HTR-8/SVneo (cell line): Measurements from ENCODE around the gene KIF5A.
"Not testable (repeated sequence)": the region's sequence is repeated elsewhere in the genome, so short reads cannot be mapped to it uniquely, and the experiment has no call there.

ENCODE experiments used
- DNase-seq: peaks from one replicate; pipeline ENCODE4 v3.0.0; 2011; ENCODE audit warnings: low spot score, mixed read lengths; ENCODE audit not compliant: insufficient read length
- FAIRE-seq: peaks from 2 replicates; lab custom pipeline; 2011; peaks lifted over from hg19 to GRCh38; lab: Jason Lieb, UNC

KIF5A gene

GRCh38 chr12:57551637-57552305 lies 1.9 kb downstream of the KIF5A start:
- no peak for FAIRE-seq
- no peak for DNase-seq

DNA sequence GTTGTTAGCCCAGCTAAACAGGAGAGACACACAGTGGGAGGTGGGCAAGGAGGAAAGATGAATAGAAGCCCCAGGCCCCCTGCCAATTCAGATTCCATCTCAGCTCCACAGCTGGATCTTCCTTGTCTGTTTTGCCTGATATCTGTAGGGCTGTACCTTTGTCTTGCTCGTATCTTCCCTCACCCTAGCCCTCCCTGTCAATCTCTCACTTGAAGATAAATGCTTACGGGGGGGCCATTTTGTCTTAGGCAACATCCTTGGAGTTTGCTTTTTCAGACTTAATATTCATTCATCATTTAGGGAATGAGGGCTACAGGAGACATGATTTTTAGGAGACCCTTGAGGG lies 2.4 kb downstream of the KIF5A start:
- DNase-seq (no peak), FAIRE-seq (no peak)

DNA sequence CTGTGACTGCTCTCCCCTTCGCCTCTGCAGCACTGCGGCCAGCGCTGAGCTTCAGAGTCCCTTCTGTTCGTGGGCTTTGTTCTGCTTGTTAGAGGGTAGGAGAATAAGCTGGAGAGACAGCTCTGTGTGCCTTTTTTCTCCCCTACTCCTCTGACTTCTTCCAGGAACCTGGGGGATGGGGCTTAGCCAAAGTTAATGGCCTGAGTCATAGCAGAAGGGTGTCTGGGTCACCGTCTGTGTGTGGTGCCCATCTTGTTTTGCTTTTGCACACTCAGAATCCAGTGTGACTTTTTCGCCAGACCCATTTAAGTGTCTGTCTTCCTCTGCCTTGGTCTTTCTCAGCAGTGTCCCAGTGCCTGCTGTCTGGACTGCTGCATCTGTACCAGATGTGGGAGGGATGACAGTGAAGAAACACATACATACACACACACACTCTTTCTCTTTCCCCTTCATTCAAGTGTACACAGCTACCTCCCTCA lies 3.0 kb downstream of the KIF5A start:
- no peak for FAIRE-seq
- DNase-seq: no peak

- DNase-seq (no peak), FAIRE-seq (no peak)
Measured at GRCh38 chr12:57553343-57554202, 3.7 kb downstream of the KIF5A start.

- no peak for FAIRE-seq
- DNase-seq: no peak
Measured at GRCh38 chr12:57554453-57554852, 4.6 kb downstream of the KIF5A start.

DNA sequence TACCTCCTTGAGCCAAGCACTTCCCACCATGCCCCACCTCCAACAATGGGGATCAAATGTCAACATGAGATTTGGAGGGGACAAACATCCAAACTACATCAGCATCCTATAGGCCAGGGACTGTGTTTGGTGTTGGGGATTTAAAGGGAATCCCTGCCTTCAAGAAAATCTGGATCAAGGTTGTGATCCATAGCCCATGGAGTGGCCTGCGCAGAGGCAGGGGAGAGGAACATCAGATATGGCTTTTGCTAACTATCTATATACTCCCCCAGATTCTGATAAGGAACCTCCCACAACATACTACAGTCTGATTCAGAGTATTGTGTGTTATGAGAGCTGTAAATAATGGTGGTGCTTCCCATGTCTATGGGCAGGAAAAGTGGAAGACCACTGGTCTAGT lies 5.1 kb downstream of the KIF5A start:
- FAIRE-seq (no peak), DNase-seq (no peak)

DNA sequence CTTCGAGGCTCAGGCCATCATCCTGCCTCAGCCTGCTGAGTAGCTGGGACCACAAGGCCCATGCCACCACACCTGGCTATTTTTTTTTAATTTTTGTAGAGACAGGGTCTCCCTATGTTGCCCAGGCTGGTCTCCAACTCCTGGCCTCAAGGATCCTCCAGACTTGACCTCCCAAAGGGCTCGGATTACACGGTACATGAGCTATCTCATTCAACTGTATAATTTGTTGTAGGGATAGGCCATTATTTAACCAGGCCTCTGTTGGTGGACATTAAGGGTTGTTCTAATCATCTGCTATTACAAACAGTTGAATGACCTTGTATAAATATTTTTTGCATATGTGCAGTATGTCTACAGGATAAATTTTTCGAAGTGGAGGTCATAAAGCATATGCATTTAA lies 9.0 kb downstream of the KIF5A start:
- FAIRE-seq: no peak
- no peak for DNase-seq

DNA sequence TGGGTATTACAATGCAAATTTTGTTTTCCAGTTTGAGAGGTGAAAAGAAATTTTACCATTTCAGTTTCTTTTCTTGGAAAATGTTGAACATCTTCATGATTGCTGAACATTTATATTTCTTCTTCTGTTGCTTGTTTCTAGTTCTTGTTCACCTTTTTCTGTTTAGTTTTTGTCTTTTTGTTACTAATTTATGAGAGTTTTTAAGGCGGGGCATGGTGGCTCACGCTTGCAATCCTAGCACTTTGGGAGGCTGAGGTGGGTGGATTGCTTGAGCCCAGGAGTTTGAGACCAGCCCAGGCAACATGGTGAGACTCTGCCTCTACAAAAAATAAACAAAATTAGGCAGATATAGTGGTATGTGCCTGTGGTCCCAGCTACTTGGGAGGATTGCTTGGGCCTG lies 10.7 kb downstream of the KIF5A start:
- no peak for DNase-seq
- FAIRE-seq: no peak

DNA sequence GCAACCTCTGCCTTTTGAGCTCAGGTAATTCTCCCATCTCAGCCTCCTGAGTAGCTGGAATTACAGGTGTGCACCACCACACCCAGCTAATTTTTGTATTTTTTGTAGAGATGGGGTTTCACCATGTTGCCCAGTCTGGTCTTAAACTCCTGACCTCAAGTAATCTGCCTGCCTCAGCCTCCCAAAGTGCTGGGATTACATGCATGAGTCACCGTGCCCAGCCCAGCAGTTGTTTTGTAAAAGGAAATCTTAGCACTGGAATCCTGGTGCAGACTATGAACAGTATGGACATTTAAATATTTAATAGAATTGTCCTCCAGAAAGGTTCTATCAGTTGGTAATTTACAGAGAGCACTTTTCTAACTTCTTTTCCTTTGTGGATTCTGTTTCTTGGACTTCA lies 11.3 kb downstream of the KIF5A start:
- DNase-seq, FAIRE-seq: not testable (repeated sequence)

GRCh38 chr12:57563358-57563757 lies 13.5 kb downstream of the KIF5A start:
- FAIRE-seq (no peak), DNase-seq (no peak)

GRCh38 chr12:57564178-57564740 lies 14.4 kb downstream of the KIF5A start:
- no peak for FAIRE-seq
- no peak for DNase-seq

DNA sequence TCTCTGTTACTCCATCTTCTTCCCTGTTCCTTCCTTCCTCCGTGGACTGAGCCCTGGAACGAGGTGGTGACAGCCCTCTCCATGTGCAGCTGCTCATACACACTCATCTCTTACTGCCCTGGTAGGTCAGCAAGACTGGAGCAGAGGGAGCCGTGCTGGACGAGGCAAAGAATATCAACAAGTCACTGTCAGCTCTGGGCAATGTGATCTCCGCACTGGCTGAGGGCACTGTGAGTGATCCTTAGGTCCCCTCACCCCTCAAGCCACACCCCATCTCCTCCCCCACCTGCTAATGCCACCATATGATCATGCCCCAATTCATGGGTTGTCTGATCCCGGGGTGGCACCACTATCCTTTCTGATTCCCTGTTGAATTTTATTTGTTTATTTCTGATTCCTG lies 19.0 kb downstream of the KIF5A start:
- FAIRE-seq (no peak), DNase-seq (no peak)

DNA sequence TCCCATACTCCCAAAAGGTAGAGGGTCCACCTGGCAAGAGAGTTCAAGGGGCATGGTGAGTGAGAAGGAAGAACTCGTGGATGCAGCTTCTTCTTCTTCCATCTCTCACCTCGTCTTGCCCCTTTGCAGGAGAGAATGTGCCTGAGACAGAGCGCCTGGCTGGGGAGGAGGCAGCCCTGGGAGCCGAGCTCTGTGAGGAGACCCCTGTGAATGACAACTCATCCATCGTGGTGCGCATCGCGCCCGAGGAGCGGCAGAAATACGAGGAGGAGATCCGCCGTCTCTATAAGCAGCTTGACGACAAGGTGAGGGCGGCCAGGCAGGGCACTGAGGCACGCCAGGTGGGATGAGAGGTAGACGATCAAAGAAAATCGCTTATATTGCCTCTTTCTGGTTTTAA lies 20.0 kb downstream of the KIF5A start:
- FAIRE-seq (no peak), DNase-seq (no peak)

GRCh38 chr12:57570438-57570837 lies 20.6 kb downstream of the KIF5A start:
- FAIRE-seq, DNase-seq: not testable (repeated sequence)

GRCh38 chr12:57571926-57572762 lies 22.3 kb downstream of the KIF5A start:
- DNase-seq (no peak), FAIRE-seq (no peak)

DNA sequence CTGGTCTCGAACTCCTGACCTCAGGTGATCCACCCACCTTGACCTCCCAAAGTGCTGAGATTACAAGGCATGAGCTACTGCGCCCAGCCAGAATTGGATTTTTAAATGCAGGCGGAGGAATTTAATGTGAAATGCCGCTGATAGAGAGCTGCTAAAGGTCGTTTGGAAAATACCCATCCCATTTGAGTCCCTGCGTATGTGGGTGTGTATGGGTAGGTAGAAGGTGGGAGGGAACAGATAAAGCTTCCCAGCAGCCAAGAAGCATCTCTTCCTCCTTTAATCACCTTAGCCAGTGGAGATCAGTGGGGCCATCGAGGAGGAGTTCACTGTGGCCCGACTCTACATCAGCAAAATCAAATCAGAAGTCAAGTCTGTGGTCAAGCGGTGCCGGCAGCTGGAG lies 25.0 kb downstream of the KIF5A start:
- DNase-seq (no peak), FAIRE-seq (no peak)

DNA sequence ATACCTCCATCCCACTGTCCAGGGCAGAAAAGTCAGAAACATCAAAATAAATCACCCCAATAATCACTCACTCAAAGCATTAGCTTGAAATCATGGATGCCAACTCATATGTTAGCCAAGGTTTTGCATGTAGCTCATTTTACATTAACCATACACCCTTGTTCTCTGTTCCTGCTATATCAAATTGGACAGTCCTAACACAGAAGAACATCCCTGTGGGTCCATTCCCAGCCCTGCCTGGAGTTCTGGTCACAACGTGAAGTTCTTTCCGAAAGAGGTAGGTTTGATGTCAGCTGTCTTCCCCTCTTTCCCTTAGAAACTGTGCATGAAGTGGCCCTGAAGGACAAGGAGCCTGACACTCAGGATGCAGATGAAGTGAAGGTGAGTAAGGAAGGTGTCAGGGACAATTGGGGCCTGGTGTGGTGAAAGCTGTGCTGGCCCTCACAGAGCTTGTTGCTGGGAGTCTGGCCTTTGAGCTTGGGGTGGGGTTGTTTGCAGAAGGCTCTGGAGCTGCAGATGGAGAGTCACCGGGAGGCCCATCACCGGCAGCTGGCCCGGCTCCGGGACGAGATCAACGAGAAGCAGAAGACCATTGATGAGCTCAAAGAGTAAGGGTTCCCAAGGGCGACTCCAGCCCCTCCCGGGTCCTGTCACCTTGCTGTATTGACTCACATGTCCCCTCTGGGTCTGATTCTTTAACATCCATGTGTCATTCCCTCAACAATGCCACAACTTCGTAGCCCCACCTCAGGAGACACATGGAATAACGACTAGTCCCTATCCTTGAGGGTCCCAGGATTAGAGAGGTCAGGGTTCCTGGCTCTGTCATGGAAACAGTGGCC lies 26.1 kb downstream of the KIF5A start:
- FAIRE-seq: no peak
- no peak for DNase-seq

GRCh38 chr12:57576613-57577160 lies 26.8 kb downstream of the KIF5A start:
- DNase-seq (no peak), FAIRE-seq (no peak)
